RWPE1 (cell line): ENCODE data around the gene MYO15B.

Source experiments
- CTCF ChIA-PET: fragments of 350-600 bp; sonication (Branson Sonifier 250); formaldehyde crosslinking; extraction: SDS; loops from one replicate; lab custom pipeline; 2021; lab: Yijun Ruan, JAX
- POLR2A ChIA-PET: fragments of 400-600 bp; formaldehyde crosslinking; extraction: SDS; loops from one replicate; lab custom pipeline; 2020; ENCODE audit warnings: antibody characterized with exemption; ENCODE audit not compliant: low non-redundant PET; lab: Yijun Ruan, JAX
- DNase-seq: peaks from one replicate; pipeline ENCODE4 v3.0.0; 2012; ENCODE audit warnings: low spot score
- H3K27ac ChIP-seq: fragments of 450-650 bp; 2 replicates; pipeline ENCODE4 v1.5.1; 2017
- TF ChIP-seq, protein P1 (sequence below): fragments of 450-650 bp; conservative IDR thresholded peaks from 2 replicates; pipeline ENCODE4 v1.5.1; 2017; ENCODE audit warnings: low read depth, mild to moderate bottlenecking

MYO15B gene

DNA sequence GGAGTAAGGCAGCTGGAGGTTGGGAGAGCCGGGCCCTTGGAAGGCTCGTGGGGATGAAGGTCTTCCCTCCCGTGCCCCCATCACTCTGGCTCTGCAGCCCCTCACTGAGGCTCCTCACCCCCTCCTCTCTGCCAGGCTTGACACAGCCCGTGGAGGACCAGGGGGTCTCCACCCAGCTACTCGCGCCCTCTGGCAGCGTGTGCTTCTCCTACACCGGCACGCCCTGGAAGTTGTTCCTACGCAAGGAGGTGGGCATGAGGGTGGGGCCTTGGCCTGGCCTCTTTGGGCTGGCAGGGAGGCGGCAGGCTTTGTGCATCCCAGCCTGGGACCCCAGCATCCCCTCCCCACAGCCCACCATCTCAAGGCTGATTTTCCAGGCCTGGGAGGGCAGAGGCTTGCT lies 30.1 kb downstream of the MYO15B start:
- H3K27ac ChIP-seq: no peak overlapping the region
- ChIA-PET POLR2A (interaction anchor here (1.0 kb wide), 1 partner anchor 8 kb away, joined by 6 read pairs; no protein-coding TSS in a partner anchor), CTCF (interaction anchor here (0.7 to 3.4 kb wide), 5 partner anchors 8 to 27 kb away, joined by 3 to 16 read pairs (median 6); partner anchors contain the start of gene SMIM5)
- TF ChIP-seq, protein P1, sequence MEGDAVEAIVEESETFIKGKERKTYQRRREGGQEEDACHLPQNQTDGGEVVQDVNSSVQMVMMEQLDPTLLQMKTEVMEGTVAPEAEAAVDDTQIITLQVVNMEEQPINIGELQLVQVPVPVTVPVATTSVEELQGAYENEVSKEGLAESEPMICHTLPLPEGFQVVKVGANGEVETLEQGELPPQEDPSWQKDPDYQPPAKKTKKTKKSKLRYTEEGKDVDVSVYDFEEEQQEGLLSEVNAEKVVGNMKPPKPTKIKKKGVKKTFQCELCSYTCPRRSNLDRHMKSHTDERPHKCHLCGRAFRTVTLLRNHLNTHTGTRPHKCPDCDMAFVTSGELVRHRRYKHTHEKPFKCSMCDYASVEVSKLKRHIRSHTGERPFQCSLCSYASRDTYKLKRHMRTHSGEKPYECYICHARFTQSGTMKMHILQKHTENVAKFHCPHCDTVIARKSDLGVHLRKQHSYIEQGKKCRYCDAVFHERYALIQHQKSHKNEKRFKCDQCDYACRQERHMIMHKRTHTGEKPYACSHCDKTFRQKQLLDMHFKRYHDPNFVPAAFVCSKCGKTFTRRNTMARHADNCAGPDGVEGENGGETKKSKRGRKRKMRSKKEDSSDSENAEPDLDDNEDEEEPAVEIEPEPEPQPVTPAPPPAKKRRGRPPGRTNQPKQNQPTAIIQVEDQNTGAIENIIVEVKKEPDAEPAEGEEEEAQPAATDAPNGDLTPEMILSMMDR: no peak
- no peak for DNase-seq

DNA sequence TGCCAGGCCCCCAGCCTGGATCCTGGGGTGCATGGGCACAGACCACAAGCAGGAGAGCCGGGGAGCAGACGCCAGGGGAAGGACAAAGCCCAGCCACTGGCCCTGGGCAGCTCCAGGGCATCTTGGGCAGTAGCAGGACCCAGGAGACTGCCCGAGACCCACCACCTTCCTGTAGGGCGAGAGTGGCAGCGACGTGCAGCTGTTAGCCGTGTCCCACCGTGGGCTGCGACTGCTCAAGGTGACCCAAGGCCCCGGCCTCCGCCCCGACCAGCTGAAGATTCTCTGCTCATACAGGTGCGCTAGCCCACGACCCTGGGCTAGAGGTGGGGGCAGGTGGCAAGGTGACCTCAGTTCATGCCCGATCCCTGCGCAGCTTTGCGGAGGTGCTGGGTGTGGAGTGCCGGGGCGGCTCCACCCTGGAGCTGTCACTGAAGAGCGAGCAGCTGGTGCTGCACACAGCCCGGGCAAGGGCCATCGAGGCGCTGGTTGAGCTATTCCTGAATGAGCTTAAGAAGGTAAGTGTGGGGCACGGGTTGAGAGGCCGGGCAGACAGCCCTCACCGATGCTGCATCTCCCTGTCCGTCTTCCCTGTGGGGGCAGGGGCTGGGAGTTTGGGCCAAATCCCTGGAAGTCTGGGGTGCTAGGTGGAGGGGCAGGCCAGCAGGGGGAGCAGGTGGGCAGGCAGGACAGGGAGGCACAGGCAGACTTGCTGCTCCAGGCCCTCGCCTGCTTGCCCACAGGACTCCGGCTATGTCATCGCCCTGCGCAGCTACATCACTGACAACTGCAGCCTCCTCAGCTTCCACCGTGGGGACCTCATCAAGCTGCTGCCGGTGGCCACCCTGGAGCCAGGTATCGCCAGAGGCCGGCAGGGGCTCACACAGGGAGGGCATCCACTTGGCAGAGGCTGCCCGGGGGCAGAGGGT lies 32.2 kb downstream of the MYO15B start:
- ChIA-PET CTCF (interaction anchor here (0.5 to 2.4 kb wide), 7 partner anchors 11 to 142 kb away, joined by 3 to 20 read pairs (median 4); partner anchors contain the start of gene SMIM5), POLR2A (interaction anchor here (0.6 kb wide), 1 partner anchor 30 kb away, joined by 4 read pairs; no protein-coding TSS in a partner anchor)
- no peak for DNase-seq
- no peak overlapping the region for H3K27ac ChIP-seq
- TF ChIP-seq, protein P1: peak; percentile 50

DNA sequence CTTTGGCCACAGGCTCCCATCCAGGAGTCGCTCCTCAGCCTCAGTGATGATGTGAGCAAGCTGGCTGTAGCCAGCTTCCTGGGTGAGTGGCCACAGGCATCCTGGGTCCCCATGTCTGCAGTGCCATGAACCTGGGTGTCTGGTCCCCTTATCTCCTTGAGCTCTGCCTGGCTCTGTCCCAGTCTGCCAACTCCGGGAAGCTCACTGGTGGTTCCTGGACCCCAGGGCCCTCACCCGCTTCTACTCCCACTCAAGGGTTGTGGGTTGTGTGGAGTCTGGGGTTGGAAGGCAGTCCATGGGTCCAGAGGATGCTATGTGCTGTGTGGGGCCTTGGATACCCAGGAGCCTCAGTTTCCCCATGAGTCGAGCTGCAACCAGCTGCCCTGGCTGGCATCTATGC lies 33.9 kb downstream of the MYO15B start:
- TF ChIP-seq, protein P1: no peak
- no peak overlapping the region for H3K27ac ChIP-seq
- CTCF ChIA-PET: interaction anchor here (0.6 to 2.4 kb wide), 3 partner anchors 12 to 25 kb away, joined by 3 to 20 read pairs (median 8); partner anchors contain the start of gene SMIM5
- POLR2A ChIA-PET: no interaction called here
- no peak for DNase-seq

DNA sequence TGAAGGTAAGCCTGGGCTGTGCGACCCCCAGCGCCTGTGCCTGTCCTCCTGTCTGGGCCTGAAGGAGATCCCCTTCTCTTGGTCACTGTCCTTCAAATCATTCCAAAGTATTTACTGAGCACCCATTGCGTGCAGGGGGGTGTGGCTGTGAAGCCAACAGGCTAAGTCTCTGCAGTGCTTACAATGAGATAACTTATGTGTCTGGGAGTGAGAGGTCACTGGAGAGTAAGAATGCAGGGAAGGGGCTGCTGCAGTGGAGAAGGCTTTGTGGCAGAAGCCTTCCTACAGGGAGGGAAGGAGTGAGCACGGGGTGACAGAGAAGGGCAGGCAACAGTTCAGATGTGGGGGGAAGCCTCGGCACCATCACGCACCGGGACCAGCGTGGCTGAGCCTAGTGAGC lies 34.5 kb downstream of the MYO15B start:
- ChIA-PET CTCF (interaction anchor here (0.6 to 2.1 kb wide), 2 partner anchors 21 to 24 kb away, joined by 3 to 8 read pairs; a partner anchor contains a TSS), POLR2A (no interaction called here)
- H3K27ac ChIP-seq: no peak overlapping the region
- TF ChIP-seq, protein P1: no peak
- no peak for DNase-seq

DNA sequence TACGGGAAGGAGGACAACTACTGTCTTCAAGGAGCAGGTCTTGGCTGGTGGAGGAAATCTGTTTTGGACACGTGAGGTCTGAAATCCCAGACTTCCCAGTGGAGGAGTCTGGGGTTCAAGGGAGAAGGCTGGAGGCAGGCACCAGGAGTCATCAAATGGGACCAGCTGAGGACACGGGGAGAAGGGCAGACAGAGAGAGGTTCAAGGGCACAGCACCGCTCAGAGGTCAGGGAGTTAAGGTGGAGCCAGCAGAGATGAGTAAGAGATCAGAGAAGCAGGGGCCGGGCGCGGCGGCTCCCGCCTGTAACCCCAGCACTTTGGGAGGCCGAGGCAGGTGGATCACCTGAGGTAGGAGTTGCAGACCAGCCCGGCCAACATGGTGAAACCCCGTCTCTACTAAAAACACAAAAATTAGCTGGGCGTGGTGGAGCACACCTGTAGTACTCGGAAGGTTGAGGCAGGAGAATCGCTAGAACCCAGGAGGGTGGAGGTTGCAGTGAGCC lies 35.2 kb downstream of the MYO15B start:
- no peak overlapping the region for H3K27ac ChIP-seq
- POLR2A ChIA-PET: no interaction called here
- CTCF ChIA-PET: interaction anchor here (1.1 to 3.7 kb wide), 2 partner anchors 11 to 22 kb away, joined by 3 to 50 read pairs; partner anchors contain the start of gene SMIM5
- no peak for DNase-seq
- TF ChIP-seq, protein P1: no peak

DNA sequence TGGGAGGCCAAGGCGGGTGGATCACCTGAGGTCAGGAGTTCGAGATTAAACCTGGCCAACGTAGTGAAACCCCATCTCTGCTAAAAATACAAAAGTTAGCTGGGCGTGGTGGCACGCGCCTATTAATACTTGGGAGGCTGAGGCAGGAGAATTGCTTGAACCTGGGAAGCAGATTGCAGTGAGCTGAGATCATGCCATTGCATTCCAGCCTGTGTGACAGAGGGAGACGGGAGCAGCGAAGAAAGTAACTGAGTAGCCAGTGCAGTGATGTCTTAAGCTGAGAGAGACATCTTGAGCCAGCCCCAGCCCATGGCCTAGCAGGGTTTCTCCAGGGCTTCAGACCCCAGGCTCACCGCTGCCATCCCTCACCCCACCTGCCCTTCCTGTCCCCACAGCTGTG lies 35.8 kb downstream of the MYO15B start:
- TF ChIP-seq, protein P1: no peak
- H3K27ac ChIP-seq: 0 out of 2 replicates have a peak overlapping the region, but pooled peaks have one; percentile 9
- no peak for DNase-seq
- ChIA-PET CTCF (interaction anchor here (1.1 to 3.7 kb wide), 2 partner anchors 10 to 22 kb away, joined by 3 to 50 read pairs; partner anchors contain the start of gene SMIM5), POLR2A (no interaction called here)
